Measurements from ENCODE around the gene IKBIP.
"Not testable (repeated sequence)": the region's sequence is repeated elsewhere in the genome, so short reads cannot be mapped to it uniquely, and the experiment has no call there.

IKBIP gene

DNA sequence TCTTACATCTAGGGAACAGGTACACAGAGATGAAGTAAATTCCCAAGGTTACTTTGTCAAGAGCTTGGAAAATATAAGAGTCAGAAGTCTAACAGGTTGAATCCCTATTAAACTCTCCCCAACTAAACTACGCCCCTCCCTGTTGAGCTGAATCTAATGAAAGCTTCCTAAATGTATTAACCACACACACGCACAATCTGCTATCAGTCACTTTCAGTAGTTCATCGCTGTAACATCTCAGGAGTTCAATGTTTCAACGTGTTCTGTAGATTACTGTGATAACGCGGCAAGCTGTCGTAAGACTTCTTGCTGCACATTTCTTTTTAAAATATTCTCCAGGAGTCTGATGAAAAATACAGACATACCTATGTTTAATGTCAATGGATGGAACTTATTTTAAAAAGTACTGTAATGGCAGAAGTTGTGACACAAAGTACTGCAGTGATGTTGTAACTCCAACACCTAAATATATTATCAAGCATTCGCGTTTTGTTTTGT, 51.7 kb downstream of the IKBIP start:
- Histone ChIP-seq H3K27me3 (ENCODE audit: control insufficient read depth, insufficient read depth, low read length) (no peaks in the 10 kb centered on the region), H3K9me3 (ENCODE audit: control insufficient read depth, insufficient read depth, low read length) (no peaks in the 10 kb centered on the region), H3K4me3 (ENCODE audit: low read depth, low read length) (peak overlapping the region; percentile 53), H3K36me3 (ENCODE audit: control insufficient read depth, insufficient read depth, low read length) (peaks cover 28% of the 10 kb centered on the region), H3K4me1 (ENCODE audit: control insufficient read depth, insufficient read depth, low read length) (peaks cover 3% of the 10 kb centered on the region; the same call in 1 of the 2 replicates), H3K9ac (ENCODE audit: low read depth, low read length) (peak overlapping the region; percentile 41), H3K27ac (ENCODE audit: low read depth, low read length) (peak overlapping the region; percentile 77)

DNA sequence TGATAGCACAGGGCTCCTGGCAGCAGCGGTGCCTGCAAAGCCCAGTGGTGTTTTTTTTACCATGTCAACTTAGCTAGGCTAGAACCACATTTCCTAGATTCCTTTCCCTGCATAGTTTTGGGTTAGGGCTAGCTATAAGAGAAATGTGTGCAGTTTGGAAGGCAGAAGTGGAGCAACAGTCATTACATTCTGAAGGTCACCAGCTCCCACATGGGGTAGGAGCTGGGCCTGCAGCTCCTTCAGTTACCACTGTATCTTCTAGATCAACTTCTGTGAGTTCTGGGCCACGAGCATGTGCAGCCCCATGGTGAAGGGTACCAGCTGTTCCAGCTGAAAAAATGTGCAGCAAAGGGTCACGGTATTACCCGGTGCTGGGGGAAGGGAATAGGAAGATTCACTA, 53.4 kb downstream of the IKBIP start:
- Histone ChIP-seq H3K4me3 (ENCODE audit: low read depth, low read length) (no peak overlapping the region), H3K36me3 (ENCODE audit: control insufficient read depth, insufficient read depth, low read length) (peaks cover 11% of the 10 kb centered on the region), H3K9ac (ENCODE audit: low read depth, low read length) (no peak overlapping the region), H3K4me1 (ENCODE audit: control insufficient read depth, insufficient read depth, low read length) (peaks cover 3% of the 10 kb centered on the region; the same call in 1 of the 2 replicates), H3K27me3 (ENCODE audit: control insufficient read depth, insufficient read depth, low read length) (no peaks in the 10 kb centered on the region), H3K9me3 (ENCODE audit: control insufficient read depth, insufficient read depth, low read length) (no peaks in the 10 kb centered on the region), H3K27ac (ENCODE audit: low read depth, low read length) (no peak overlapping the region)

DNA sequence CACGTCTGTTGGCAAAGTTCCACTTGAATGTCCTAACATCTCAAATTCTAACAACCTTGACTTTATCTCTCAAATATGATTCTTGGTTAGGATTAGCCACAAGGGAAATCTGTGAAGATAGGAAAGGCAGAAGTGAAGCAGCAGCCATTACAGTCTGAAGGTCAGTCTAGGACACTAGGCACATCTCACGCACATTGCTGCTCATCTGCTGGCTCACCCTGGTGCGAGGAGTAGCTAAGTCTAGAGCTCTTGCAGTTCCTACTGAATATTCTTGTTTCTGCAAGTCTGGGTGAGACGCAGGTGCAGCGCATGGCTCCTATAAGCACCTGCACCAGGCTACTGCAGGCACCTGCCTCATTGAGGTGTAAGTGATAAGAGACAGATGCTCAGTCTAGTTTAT, 57.5 kb downstream of the IKBIP start:
- no peaks in the 10 kb centered on the region for H3K27me3 ChIP-seq (ENCODE audit: control insufficient read depth, insufficient read depth, low read length)
- no peaks in the 10 kb centered on the region for H3K36me3 ChIP-seq (ENCODE audit: control insufficient read depth, insufficient read depth, low read length)
- H3K9ac ChIP-seq (ENCODE audit: low read depth, low read length) = no peak overlapping the region
- H3K9me3 ChIP-seq (ENCODE audit: control insufficient read depth, insufficient read depth, low read length) = no peaks in the 10 kb centered on the region
- H3K4me1 ChIP-seq (ENCODE audit: control insufficient read depth, insufficient read depth, low read length) = no peaks in the 10 kb centered on the region
- H3K4me3 ChIP-seq (ENCODE audit: low read depth, low read length) = no peak overlapping the region
- no peak overlapping the region for H3K27ac ChIP-seq (ENCODE audit: low read depth, low read length)

DNA sequence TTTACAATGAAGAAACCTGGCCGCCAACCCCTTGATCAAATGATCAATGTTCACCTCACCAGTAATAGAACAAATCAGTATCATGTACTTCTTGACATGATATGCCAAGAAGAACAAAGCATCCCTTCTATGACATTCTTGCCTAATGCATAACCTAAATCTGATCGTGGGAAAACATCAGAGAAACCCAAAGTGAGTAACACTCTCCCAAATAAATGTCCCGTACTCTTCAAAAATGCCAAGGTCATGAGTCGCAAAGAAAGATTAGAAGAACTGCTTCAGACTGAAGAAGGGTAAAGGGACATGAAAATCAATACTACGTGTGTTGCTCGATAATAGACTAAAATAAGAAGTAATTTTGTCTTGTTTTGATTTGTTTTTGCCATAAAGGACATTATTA, 62.5 kb downstream of the IKBIP start:
- H3K4me3 ChIP-seq (ENCODE audit: low read depth, low read length) = no peak overlapping the region
- no peaks in the 10 kb centered on the region for H3K36me3 ChIP-seq (ENCODE audit: control insufficient read depth, insufficient read depth, low read length)
- H3K4me1 ChIP-seq (ENCODE audit: control insufficient read depth, insufficient read depth, low read length) = no peaks in the 10 kb centered on the region
- H3K9me3 ChIP-seq (ENCODE audit: control insufficient read depth, insufficient read depth, low read length) = no peaks in the 10 kb centered on the region
- H3K27ac ChIP-seq (ENCODE audit: low read depth, low read length) = no peak overlapping the region
- H3K9ac ChIP-seq (ENCODE audit: low read depth, low read length) = no peak overlapping the region
- no peaks in the 10 kb centered on the region for H3K27me3 ChIP-seq (ENCODE audit: control insufficient read depth, insufficient read depth, low read length)

DNA sequence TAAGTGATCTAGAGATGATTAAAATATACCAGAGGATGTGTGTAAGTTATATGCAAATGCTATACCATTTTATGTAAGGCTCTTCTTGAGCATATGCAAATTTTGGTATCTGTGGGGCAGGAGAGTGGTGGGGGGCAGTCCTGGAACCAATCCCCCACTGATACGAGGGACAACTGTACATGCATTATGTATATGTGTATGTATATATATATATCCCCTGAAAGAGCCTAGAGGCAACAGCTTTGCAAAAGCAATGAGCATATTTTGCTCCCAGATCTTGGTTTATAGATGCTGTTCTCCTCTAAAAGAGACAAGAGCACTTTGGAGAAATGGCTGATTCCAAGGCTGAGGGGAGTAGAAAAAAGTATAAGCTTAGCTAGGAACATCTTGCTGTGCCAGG, 63.5 kb downstream of the IKBIP start:
- Histone ChIP-seq H3K9me3 (ENCODE audit: control insufficient read depth, insufficient read depth, low read length) (no peaks in the 10 kb centered on the region), H3K27me3 (ENCODE audit: control insufficient read depth, insufficient read depth, low read length) (no peaks in the 10 kb centered on the region), H3K4me1 (ENCODE audit: control insufficient read depth, insufficient read depth, low read length) (no peaks in the 10 kb centered on the region)

DNA sequence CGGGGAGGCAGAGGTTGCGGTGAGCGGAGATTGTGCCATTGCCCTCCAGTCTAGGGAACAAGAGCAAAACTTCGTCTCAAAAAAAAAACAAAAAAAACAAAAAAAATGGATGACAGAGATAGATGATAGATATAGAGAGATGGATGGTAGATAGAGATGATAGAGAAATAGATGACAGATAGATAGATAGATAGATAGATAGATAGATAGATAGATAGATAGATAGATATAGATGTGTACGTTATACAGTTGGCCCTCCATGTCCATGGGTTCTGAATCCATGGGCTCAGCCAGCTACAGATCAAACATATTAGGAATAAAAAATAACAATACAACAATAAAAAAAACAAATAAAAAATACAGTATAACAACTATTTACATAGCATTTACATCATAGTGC, 63.9 kb downstream of the IKBIP start:
- Histone ChIP-seq H3K9me3 (ENCODE audit: control insufficient read depth, insufficient read depth, low read length) (no peaks in the 10 kb centered on the region), H3K4me3 (ENCODE audit: low read depth, low read length) (no peak overlapping the region), H3K36me3 (ENCODE audit: control insufficient read depth, insufficient read depth, low read length) (no peaks in the 10 kb centered on the region), H3K27ac (ENCODE audit: low read depth, low read length) (no peak overlapping the region), H3K9ac (ENCODE audit: low read depth, low read length) (no peak overlapping the region), H3K4me1 (ENCODE audit: control insufficient read depth, insufficient read depth, low read length) (no peaks in the 10 kb centered on the region), H3K27me3 (ENCODE audit: control insufficient read depth, insufficient read depth, low read length) (no peaks in the 10 kb centered on the region)

More for the DNA sequence above, 63.5 kb downstream of the IKBIP start:
- no peak overlapping the region for H3K9ac ChIP-seq (ENCODE audit: low read depth, low read length)
- no peak overlapping the region for H3K4me3 ChIP-seq (ENCODE audit: low read depth, low read length)
- H3K27ac ChIP-seq (ENCODE audit: low read depth, low read length) = no peak overlapping the region
- no peaks in the 10 kb centered on the region for H3K36me3 ChIP-seq (ENCODE audit: control insufficient read depth, insufficient read depth, low read length)

DNA sequence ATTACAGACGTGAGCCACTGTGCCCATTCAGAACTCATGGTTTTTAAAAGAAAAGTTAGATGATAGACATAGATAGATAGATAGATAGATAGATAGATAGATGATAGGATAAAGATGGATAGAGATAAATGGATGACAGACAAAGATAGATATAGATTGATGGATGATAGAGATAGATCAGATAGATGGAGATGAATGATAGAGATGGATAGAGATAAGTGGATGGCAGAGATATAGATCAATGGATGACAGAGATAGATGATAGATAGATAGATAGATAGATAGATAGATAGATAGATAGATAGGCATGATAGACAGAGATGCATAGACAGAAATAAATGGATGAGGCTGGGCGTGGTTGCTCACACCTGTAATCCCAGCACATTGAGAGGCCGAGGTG, 64.8 kb downstream of the IKBIP start:
- Histone ChIP-seq H3K9me3 (ENCODE audit: control insufficient read depth, insufficient read depth, low read length) (no peaks in the 10 kb centered on the region), H3K4me1 (ENCODE audit: control insufficient read depth, insufficient read depth, low read length) (no peaks in the 10 kb centered on the region), H3K27me3 (ENCODE audit: control insufficient read depth, insufficient read depth, low read length) (no peaks in the 10 kb centered on the region), H3K27ac (ENCODE audit: low read depth, low read length) (no peak overlapping the region), H3K9ac (ENCODE audit: low read depth, low read length) (no peak overlapping the region), H3K36me3 (ENCODE audit: control insufficient read depth, insufficient read depth, low read length) (no peaks in the 10 kb centered on the region), H3K4me3 (ENCODE audit: low read depth, low read length) (no peak overlapping the region)

DNA sequence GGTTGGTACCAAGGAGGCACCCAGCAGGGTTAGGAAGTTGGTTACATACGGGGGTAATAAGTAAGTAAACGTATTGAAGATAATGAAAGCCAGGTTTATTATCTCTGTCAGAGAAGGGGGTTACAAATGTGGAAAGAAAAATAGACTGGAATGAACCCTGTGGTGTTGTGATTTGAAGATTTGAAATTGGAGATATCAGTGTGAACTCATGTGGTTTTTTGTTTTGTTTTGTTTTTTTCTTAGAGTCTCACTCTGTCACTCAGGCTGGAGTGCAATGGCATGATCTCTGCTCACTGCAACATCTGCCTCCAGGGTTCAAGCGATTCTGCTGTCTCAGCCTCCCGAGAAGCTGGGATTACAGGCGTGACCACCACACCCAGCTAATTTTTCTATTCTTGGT, 65.2 kb downstream of the IKBIP start:
- H3K27ac ChIP-seq (ENCODE audit: low read depth, low read length) = no peak overlapping the region
- H3K36me3 ChIP-seq (ENCODE audit: control insufficient read depth, insufficient read depth, low read length) = no peaks in the 10 kb centered on the region
- H3K27me3 ChIP-seq (ENCODE audit: control insufficient read depth, insufficient read depth, low read length) = no peaks in the 10 kb centered on the region
- no peak overlapping the region for H3K9ac ChIP-seq (ENCODE audit: low read depth, low read length)
- H3K4me1 ChIP-seq (ENCODE audit: control insufficient read depth, insufficient read depth, low read length) = no peaks in the 10 kb centered on the region
- no peak overlapping the region for H3K4me3 ChIP-seq (ENCODE audit: low read depth, low read length)
- no peaks in the 10 kb centered on the region for H3K9me3 ChIP-seq (ENCODE audit: control insufficient read depth, insufficient read depth, low read length)

DNA sequence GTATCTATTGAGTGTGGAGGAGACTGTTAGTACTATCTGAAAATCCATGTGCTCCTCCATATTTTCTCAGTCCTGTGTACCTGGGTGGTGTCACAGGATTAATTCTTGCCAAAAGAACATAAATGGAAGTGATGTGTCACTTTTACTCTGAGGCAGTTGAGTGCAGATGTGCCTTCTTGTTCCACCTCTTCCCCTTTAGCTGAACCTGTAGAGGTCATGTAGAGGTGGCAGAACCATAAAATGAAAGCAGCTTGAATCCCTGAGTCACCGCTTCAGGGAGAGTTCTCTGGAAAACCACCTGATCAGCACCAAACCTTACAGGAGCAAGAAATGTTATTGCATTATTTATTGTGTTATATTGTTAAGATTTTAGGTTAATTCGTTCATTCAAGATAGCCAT, 65.8 kb downstream of the IKBIP start:
- Histone ChIP-seq H3K4me3 (ENCODE audit: low read depth, low read length) (no peak overlapping the region), H3K9me3 (ENCODE audit: control insufficient read depth, insufficient read depth, low read length) (no peaks in the 10 kb centered on the region), H3K9ac (ENCODE audit: low read depth, low read length) (no peak overlapping the region), H3K27ac (ENCODE audit: low read depth, low read length) (no peak overlapping the region), H3K36me3 (ENCODE audit: control insufficient read depth, insufficient read depth, low read length) (no peaks in the 10 kb centered on the region), H3K27me3 (ENCODE audit: control insufficient read depth, insufficient read depth, low read length) (no peaks in the 10 kb centered on the region), H3K4me1 (ENCODE audit: control insufficient read depth, insufficient read depth, low read length) (no peaks in the 10 kb centered on the region)

DNA sequence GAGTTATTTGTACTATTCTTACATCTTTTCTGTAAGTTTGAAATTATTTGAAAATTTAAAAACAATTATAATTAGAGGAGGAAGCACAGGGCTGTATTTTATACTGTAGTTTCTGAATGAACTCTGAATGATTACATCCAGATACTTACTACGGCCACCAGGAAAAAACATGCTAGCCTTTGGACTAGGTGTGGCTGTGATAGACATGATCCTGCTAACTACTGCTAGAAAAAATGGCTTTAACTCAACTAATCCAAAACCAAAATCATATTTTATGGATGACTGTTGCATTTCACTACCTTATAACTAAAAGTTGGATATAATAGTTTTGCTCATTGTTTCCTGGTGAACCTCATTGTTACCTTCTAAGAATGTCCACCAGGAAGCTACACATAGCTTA, 66.2 kb downstream of the IKBIP start:
- Histone ChIP-seq H3K4me3 (ENCODE audit: low read depth, low read length) (no peak overlapping the region), H3K27ac (ENCODE audit: low read depth, low read length) (no peak overlapping the region), H3K4me1 (ENCODE audit: control insufficient read depth, insufficient read depth, low read length) (no peaks in the 10 kb centered on the region), H3K9me3 (ENCODE audit: control insufficient read depth, insufficient read depth, low read length) (no peaks in the 10 kb centered on the region), H3K36me3 (ENCODE audit: control insufficient read depth, insufficient read depth, low read length) (no peaks in the 10 kb centered on the region), H3K9ac (ENCODE audit: low read depth, low read length) (no peak overlapping the region), H3K27me3 (ENCODE audit: control insufficient read depth, insufficient read depth, low read length) (no peaks in the 10 kb centered on the region)

DNA sequence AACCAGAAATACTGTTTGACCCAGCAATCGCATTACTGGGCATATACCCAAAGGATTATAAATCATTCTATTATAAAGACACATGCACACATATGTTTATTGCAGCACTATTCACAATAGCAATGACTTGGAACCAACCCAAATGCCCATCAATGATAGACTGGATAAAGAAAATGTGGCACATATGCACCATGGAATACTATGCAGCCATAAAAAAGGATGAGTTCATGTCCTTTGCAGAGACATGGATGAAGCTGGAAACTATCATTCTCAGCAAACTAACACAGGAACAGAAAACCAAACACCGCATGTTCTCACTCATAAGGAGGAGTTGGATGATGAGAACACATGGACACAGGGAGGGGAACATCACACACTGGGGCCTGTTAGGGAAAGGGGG, 67.8 kb downstream of the IKBIP start:
- not testable (repeated sequence) for H3K9ac ChIP-seq (ENCODE audit: low read depth, low read length); H3K27me3 ChIP-seq (ENCODE audit: control insufficient read depth, insufficient read depth, low read length); H3K27ac ChIP-seq (ENCODE audit: low read depth, low read length); H3K36me3 ChIP-seq (ENCODE audit: control insufficient read depth, insufficient read depth, low read length); H3K4me3 ChIP-seq (ENCODE audit: low read depth, low read length); H3K9me3 ChIP-seq (ENCODE audit: control insufficient read depth, insufficient read depth, low read length); H3K4me1 ChIP-seq (ENCODE audit: control insufficient read depth, insufficient read depth, low read length)

DNA sequence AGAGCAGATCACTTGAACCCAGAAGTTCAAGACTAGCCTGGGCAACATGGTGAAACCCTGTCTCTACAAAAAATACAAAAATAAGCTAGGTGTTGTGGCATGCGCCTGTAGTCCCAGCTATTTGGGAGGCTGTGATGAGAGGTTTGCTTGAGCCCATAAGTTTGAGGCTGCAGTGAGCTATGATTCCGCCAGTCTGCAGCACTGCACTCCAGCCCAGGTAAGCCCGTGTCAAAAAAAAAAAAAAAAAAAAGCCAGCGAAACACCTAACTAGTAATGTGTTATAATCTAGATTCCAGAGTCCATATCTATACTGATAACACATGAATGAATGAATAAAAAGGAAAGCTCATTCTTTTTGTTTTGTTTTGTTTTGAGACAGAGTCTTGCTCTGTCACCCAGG, 69.6 kb downstream of the IKBIP start:
- no peak overlapping the region for H3K9ac ChIP-seq (ENCODE audit: low read depth, low read length)
- H3K36me3 ChIP-seq (ENCODE audit: control insufficient read depth, insufficient read depth, low read length) = no peaks in the 10 kb centered on the region
- H3K27ac ChIP-seq (ENCODE audit: low read depth, low read length) = no peak overlapping the region
- no peaks in the 10 kb centered on the region for H3K4me1 ChIP-seq (ENCODE audit: control insufficient read depth, insufficient read depth, low read length)
- H3K27me3 ChIP-seq (ENCODE audit: control insufficient read depth, insufficient read depth, low read length) = no peaks in the 10 kb centered on the region
- no peaks in the 10 kb centered on the region for H3K9me3 ChIP-seq (ENCODE audit: control insufficient read depth, insufficient read depth, low read length)
- H3K4me3 ChIP-seq (ENCODE audit: low read depth, low read length) = no peak overlapping the region

Measured in HUES48 (cell line).